ENCODE results near the gene FYCO1.
"Not testable (repeated sequence)": the region's sequence is repeated elsewhere in the genome, so short reads cannot be mapped to it uniquely, and the experiment has no call there.

FYCO1 gene

DNA sequence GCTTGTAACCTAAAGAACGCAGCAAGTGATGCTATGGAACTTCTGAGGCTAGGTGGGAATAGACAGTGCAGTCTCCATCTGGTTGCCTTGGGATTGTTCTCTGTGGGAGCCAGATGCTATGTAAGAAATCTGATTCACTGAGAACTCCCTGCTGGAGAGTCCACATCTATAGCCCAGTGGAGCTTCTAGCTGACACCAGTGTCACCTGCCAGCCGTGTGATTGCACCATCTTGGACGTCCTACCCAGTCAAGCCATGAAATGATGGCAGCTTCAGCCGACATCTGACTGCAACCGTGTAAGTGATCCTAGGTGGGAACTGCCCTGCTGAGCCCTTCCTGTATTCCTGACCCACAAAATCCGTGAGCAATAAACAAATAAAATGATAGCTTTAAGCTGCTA, 12.4 kb upstream of the FYCO1 start:
- DNase-seq = no peak

DNA sequence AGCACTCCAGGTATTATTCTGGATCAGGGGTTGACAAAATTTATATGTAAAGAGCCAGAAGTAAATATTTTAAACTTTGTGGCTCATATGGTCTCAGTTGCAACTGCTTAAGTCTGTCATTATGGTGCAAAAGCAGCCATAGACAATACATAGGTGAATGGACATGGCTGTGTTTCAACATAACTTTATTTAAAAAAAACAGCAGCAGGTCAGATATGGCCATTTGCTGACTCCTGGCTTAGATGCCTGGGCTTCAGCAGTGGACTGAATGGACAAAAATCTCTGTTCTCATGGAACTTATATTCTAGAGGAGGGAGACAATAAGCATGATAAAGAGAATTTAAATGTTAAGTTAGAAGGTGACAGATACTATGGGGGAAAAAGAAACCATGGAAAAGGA, 11.7 kb upstream of the FYCO1 start:
- DNase-seq = no peak

DNA sequence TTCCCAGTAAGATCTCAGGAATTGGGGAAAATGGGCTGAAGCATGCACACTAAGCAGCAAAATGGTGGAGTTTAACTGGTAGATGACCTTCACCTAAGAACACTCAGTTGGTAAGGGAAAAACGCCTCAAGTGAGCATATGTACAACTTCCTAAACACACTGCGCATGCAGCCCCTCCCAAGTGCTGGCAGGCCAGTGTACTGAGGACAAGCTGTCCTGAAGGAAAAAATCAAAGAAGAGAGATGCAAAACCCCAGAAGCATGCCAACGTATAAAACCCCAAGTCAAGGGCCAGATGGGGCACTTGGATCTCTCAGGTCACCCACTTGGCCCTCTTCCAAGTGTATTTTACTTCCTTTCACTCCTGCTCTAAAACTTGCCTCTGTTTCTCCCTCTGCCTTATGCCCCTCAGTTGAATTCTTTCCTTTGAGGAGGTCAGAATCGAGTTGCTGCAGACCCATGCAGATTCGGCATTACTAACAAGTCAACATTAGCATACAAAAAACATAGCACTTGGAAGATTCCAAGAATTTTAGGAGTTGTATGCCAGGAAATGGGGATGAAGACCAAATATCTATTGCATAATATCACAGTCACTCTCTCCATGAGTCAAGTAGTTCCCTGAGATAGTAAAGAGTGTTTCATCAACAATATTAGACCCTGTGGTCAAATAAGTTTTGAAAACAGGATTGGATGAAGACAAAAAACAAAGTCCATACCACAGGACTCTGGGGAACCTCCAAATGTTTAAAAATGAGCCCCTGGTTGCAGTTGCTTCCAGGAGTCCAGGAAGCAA, 10.8 kb upstream of the FYCO1 start:
- no peak for DNase-seq

DNA sequence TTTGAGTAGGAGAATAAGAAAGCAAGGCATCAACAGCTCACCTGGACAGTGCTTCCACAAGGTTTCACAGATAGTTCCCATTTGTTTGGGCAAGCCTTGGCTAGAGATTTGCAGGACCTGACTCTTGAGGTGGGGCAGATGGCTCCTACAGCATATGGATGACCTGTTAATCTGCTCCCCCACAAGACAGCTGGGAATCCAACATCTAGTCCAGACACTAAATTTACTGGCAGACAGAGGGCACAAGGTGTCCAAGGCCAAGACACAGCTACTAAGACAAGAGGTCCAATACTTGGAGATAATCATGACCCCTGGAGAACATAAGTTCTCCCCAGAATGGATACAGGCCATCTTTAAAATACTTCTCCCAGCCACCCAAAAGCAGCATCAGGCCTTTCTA, 8.1 kb upstream of the FYCO1 start:
- DNase-seq = not testable (repeated sequence)

DNA sequence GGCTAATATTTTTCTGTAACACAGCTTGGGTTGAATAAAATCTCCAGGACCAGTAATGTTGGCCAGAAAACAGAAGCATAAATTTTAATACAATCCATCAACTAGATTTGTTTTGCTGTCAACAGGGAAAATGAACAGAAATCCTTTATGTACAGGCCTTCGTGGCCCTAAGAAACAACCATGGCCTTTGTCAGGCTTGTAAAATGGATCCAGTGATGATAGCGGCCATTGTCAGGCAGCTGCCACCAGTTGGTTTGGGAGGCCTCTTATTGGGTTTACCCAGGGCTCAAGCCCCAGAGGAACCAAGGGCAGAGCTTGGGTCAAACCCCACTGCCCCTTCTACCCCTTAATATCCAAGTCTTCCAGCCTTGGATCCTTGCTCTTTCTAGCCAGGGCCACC, 5.6 kb upstream of the FYCO1 start:
- DNase-seq = no peak

DNA sequence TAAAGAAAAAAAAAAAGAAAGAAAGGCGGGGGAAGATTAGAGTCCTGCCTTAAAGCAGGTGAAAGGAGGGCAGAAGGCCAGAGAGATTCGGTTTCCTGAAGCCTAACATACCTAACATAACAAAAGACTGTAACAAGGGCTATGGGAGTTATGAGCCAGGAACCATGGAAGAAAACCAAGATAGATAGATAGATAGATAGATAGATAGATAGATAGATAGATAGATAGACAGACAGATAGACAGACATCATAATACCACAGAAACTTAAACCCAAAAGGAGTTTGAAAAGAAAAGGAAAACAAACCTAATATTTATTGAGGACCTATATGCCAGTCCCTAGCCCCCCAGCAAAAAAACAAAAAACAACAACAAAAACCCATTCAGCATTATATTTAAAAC, 2.3 kb upstream of the FYCO1 start:
- no peak for DNase-seq

DNA sequence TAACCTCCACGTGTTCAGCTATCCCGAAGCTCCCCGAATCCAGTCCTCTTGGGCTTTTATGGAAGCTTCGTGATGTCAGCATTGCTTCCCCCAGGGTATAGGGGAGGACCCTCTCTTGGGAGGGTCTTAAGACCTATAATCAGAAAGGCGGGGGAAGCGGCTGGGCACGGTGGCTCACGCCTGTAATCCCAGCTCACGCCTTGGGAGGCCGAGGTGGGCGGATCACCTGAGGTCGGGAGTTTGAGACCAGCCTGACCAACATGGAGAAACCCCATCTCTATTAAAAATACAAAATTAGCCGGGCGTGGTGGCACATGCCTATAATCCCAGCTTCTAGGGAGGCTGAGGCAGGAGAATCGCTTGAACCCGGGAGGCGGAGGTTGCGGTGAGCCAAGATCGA, 1.9 kb upstream of the FYCO1 start:
- DNase-seq = not testable (repeated sequence)

DNA sequence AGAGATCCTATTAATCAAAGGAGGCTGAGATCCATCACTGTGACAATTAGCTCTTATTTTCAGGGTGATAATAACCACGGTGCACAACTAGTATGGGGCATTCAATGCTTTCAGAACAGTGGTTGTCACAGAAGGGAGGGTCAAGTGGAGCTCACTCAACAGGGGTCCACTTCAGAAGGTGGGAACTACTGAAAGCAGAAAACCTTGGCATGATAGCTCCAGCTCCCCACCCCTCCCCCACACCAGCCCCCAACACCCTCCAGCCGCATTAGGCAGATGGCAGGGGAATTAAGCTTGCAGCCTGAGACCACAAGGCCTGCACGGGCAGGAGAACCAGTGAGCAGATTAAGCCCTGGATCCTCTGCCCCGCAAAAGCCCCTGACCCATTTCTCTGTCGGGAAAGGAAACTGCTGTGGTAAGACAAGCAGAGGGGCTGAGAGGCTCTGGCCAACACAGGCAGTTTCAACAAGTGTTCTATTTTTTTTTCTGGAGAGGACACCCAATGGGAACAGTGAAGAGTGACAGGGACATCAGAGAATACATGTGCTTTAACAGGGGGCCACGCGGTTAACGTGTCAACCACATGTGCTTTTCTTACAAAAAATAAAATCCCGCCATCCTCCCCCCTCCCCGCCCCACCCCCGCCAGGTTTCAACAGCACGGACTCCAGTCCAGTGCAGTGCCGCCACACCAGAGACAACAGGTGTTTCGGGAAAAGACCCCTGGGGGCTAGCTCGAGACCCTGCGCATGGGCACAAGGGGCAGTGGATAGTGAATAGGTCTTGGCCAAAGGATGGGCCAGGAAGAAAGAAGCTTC, 997 bp downstream of the FYCO1 start:
- peak; percentile 71 for DNase-seq

DNA sequence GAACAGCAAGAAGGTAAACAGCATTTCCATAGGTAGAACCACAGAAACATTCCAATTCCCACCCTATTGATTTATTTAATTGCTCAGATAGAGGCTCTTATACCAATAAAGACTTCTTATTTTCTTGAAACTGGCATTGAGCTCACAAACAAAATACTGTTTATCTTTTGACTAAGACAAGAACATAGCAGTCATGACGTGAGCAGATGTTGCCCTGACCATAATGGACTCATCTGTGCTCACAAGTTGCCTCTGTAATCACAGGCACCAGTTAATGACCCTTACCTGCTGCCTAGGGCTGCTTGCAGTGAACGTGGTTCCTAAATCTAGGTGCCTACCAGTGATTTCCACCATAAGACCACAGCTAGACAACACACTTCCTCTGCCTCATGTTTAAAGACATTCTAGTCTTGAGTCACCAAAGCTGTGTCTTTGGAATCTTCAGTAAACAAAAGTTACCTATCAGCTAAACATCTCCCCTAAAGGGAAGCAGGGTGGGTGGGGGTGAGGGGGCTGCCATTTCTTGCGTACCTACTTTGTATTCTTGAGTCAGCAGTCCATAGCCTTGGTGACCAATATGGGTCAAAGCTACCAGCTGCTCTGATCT, 2.1 kb downstream of the FYCO1 start:
- peak; percentile 67 for DNase-seq

DNA sequence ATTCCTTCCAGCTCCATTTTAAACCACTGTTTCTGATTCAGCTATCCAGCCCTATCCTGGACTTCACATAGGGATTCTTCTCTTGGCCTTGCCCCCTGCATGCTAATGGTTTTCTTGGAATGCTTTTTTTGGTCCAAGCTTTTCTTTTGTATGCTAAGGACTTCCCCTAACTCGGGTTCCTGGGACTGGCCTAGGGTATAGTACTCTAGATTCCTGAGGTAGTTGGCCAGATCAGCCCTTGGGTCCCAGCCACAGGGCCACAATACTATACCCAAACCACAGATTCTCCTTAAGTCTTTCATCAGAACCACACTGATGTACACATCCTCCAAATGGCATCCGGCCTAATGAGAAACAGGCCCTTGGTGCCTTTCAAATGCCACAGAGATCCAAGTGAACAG, 2.8 kb downstream of the FYCO1 start:
- DNase-seq = no peak

DNA sequence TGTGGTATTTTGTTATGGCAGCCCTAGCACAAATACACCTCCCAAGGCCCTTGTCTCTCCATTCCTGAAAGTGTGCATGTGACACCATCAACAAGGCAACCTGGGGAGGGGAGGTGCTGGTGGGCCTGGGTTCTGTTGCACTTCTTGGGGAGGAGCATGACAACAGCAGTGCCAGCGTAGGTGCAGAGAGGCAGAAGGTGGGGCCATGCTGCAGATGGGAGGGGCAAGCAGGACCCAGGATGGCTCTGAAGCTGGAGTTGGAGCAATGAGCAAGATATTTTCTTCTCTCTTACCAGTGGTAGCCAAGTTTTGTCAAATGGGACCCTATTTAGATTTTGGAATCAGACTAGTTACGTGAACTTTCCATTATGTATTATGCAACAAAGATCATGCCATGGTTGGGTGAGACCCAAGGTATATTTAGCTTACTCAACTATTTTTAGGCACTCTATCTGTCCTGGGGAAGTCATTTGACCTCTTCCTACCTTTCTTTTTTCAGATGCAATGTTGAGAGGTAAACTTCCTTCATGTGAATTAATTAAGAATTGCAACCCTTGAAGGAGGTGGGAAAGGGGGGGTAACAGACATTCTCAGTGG, 3.4 kb downstream of the FYCO1 start:
- peak; percentile 35 for DNase-seq

DNA sequence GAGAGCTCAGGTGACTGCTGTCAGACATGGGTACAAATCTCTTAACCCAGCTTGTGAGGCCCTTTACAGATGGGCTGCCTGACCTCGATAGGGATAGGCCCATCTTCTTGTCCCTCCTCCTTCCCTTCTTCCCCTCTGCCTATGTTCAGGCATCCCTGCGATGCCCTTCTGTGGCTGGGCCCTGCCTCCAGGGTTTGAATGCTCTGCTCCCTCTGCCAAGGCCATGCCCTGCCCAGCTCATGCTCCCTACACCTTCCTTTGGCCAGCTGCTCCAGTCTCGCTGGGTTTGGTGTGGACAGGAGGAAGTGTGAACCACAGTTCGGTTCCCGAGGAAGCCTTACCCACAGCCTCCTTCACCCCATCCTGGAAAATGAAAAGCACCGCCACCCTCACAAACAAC, 4.3 kb downstream of the FYCO1 start:
- DNase-seq = no peak

DNA sequence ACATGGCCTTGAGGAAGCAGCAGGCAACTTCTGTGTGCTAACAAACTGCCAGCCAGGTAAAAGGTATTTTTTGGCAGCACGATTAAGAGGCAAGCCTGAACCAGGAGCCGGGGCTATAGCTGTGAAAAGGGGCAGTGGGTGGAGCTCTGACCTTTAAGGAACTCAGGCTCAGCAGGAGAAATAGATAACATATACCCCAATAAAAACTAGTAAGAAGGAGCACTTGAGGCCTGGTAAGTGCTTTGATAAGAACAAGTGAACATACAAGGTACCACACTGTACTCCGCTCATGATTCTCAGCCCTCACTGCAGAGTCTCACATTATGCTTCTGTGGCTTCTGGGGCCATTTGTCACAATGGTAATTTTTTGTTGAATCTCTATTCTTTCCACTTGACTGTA, 5.4 kb downstream of the FYCO1 start:
- no peak for DNase-seq

DNA sequence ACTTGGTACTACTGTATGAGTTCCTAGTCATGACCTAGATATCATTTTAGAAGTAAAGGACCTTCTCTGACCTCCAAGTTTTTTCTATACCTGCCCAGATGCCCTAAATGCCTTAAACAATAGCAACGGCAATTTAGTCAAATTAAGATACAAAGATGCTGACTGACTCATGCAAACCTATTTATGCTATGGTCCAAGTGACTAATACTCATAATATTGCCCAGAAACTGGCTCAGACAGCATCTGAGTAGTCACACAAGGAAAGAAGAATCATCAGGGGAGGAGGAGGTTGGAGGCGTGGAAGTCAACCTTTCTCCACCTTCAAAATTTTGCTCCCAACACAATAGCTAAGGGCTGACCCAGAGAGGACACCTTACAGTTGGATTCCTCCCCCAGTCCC, 6.8 kb downstream of the FYCO1 start:
- no peak for DNase-seq

DNA sequence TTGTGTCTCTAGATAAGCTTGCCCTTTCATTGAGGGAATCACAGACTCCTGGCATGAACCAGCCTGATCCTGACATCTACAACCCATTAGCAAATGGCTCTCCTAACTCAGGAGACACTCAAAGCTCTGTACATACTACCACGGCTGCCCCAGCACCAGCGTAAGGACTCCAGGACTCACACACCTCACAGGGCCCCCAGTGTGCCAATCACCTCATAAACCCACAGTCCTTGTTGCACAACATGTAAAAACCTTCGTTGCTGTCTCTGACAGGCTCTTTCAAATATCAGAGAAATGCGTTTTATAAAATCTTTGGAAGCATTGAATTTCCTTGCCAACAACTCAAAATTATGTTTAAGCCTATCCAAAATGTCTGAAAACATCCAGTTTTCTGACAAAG, 7.3 kb downstream of the FYCO1 start:
- no peak for DNase-seq

DNA sequence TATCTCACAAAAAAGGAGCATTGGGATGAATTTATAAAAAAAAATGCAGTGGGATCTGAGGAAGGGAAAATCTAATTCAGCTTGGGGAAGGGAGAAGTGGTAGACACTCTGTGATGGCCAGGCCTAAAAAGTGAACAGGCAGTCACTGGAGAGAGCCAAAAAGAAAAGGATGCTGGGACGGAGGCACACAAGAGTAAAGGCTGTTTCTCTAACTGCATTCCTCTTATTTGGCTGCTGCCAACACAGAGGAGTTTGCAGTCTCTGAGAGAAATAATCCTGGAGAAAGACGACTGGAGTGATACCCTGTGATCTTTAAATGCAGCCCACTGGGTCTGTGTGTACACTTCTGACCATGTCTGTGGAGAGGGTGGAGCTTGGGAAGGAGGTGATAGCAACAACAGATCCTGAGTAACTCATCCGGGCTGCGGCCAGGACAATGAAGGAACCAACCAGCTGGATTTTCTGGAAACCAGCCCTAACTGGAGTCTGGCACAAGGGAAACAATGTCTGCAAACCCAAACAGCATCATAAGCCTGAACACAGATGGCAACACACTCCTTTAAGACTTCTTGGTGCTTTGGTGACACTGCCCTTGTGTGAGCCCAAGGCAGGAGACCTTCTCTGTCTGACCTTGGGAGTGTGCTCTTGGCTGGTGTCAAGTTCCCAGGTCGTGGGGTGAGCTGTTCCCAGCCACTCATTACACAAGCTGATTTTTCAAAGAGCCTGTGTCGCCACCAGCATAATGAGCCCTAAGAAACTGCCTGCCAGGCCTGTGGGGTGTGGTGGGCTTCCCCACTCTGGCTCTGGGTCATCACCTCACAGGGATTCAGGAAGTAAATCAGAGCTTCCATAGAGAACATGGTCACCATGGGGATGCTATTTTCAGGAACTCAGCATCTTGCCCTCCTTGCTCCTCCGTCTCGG, 8.0 kb downstream of the FYCO1 start:
- no peak for DNase-seq

DNA sequence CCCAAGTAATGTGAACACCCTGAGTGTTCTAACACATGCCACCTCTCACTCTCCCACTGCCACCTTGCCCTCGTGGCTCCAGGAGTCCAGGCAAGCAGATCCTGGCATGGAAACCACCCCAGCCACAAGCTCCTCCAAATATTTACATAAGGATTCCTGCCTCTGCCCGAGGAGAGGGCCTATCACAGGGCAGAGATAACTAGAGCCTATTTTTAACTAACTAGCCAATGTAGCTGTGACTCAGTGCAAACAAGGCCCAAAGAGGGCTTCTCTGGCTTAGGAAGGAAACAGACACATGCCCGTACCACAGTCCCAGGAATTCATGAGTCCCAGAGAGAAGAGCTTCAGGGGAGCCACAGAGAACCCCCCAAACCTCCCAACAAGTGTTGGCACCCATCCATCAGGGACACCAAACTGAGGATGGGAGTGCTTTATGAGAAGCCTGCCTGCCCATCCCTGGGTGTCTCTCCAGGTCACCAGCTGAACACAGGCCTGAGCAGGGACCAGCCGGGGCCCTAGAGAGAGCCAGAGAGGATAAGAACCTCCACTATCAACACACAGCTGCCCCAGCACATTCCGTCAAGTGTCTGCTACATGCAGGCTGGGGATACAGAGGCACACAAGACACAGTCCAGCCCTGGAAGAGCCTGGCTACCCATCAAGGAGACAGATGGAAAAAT, 9.2 kb downstream of the FYCO1 start:
- DNase-seq = no peak

DNA sequence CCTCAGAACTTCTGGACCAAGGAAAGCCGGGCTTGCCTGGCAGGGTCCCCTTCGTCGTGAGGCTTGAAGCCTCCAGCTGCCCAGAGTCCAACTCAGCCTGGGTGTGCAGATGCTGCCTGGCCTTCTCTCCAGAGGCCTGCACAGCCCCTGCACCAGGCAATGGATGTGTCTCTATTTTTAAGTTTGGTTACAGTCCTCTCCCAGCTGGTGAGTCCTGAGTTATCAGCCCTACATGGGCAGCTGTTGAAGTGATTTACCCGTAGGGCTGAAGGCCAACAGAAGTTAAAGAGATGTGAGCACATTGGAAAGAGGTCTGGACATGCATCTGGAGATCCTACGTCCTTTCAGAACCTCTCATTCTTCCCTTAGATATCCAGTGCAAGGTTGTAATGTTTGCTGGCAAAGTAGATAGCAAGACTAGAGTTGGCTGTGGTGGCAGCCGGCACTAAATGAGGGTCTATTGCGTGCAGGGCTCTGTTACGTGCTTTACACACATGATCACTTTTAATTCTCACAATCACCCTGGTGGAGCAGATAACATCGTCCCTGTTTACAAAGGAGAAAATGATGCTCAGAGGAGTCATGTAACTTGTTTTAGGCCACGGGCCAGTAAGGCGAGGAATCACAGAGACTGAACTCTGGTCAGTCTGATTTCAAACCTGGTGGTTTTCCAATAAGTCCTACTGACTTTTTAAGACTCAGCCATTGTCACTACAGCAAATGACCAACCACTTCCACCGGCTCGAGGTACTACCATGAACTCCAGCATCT, 9.9 kb downstream of the FYCO1 start:
- DNase-seq = no peak

DNA sequence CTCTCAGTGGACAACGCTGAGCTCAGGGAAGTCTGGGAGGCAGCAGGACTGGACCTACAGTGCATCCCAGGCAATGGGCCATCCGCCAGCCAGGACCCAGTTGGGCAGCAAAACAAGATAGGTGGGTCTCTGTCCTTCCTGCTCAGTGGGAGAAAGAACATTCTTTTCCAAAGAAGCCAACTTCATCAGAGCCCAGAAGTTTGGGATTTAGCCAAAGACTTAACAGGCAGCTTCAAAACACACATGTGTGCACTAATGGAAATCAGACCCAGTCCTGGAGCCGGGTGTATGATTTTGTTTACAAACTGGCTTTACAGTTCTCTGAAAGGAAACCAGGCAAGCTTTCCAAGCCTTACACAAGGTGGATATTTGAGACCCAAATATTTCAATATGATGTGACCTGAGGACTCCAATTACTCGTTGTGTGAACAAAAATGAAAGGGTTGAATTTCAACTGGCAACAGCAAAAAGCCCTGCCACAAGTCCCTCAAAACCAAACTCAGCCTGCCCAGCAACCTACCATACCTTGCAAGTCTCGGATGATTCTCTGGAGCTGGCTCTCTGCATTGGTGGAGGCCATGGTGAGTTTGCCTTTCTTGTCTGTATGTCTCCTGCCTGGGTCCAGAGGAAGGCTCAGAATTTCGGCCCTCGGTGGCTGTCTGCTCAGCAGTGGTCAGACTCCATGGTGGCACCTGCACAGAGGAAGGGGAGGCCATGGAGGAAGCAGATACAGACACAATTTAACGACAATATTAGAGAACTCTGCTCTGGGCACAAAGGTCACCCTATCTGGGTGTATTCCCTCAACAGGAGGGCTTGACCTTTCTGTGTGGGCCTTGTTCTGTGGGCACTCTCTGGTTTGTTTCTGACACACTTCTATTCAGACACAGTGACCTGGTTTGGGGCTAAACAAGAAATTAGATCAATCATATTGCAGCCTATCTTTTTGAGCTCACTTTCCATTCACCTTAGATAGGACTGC, 11.0 kb downstream of the FYCO1 start:
- no peak for DNase-seq

DNA sequence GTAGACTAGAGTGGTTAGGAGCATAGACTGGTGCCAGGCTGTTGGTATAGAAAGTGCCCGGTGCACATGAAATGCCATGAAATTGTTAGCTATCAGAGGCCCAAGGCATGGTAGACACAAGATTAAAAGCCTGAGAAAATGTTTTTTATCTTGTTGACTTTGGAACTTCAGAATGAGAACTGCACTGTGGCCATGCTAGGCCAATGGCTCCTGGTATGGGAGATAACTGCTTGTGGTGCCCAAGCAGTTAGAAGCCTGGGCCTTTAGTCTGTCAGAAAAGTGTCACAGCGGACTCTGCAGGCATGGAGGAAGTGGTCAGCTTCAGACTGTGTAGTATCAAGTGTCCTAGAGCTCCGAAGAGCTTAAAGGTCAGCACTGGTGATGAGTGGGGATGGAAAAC, 11.9 kb downstream of the FYCO1 start:
- DNase-seq = no peak
